K562 (cell line): Measurements from ENCODE around the gene FLT1. TPM values are rescaled to one million over a fixed set of nuclear protein-coding genes. Genes with fewer than 3 reads are reported as not detected.

Source experiments
- ATAC-seq: fragments of 200-7000 bp; cut with Tn5 transposase; 3 replicates; pipeline ENCODE4 v1.9.1; 2020; ENCODE audit warnings: moderate library complexity
- BruUV-seq: library from RNA; stranded (reverse); fragments of 400-500 nt; replicated peaks from 2 replicates; lab custom pipeline; 2021; lab: Mats Ljungman, UMichigan
- CTCF ChIA-PET: fragments of 300-600 bp; formaldehyde crosslinking; extraction: SDS; loops from one replicate; lab custom pipeline; 2021; ENCODE audit warnings: low intra/inter-chr PET ratio; lab: Yijun Ruan, JAX
- POLR2A ChIA-PET: fragments of 300-600, 350-650 bp; sonication (Branson Sonifier 250); formaldehyde crosslinking; extraction: SDS; loops from one replicate; lab custom pipeline; 2021; ENCODE audit warnings: antibody characterized with exemption, inconsistent platforms; lab: Yijun Ruan, JAX
- DNase-seq, 4 experiments: peaks; one replicate each; pipeline versions ENCODE4 v3.0.0 to v3.0.0-alpha.2; 2011 to 2018; ENCODE audit warnings: low spot score in 3 of 4, mixed read lengths in 3 of 4; ENCODE audit errors: extremely low read depth in 1 of 4
- FAIRE-seq: peaks from 2 replicates; lab custom pipeline; 2011; peaks lifted over from hg19 to GRCh38; lab: Jason Lieb, UNC
- H2AFZ ChIP-seq: 2 replicates; pipeline ENCODE4 v1.6.0; 2011; ENCODE audit warnings: low read depth, low read length, control low read depth, inconsistent platforms
- H3K27ac ChIP-seq: fragments of 200-600 bp; 3 replicates; pipeline ENCODE4 v1.8.0; 2011; ENCODE audit warnings: low read depth, mild to moderate bottlenecking, control low read depth, inconsistent platforms, low read length, moderate library complexity, mixed read lengths; ENCODE audit errors: extremely low read depth
- H3K27me3 ChIP-seq, 2 experiments: fragments of 300-600 bp in 1 of 2; 2 replicates in 1 of 2; 3 replicates in 1 of 2; pipeline versions ENCODE4 v1.6.0 to v1.8.0; 2011; ENCODE audit warnings: inconsistent platforms in 2 of 2, low read length in 2 of 2, mild to moderate bottlenecking in 1 of 2, mixed read lengths in 1 of 2, moderate library complexity in 1 of 2; ENCODE audit not compliant: control insufficient read depth in 2 of 2, insufficient read depth in 2 of 2
- H3K36me3 ChIP-seq: fragments of 300-600 bp; 3 replicates; pipeline ENCODE4 v1.8.0; 2011; ENCODE audit warnings: mild to moderate bottlenecking, low read length, inconsistent platforms; ENCODE audit not compliant: control insufficient read depth, insufficient read depth
- H3K4me1 ChIP-seq, 2 experiments: fragments of 200-600 bp in 1 of 2; replicated peaks in 1 of 2; 2 replicates in 1 of 2; 3 replicates in 1 of 2; pipeline versions ENCODE4 v1.5.1 to v1.8.0; 2011; ENCODE audit warnings: inconsistent platforms in 2 of 2, low read length in 2 of 2, mild to moderate bottlenecking in 1 of 2, mixed read lengths in 1 of 2, moderate library complexity in 1 of 2; ENCODE audit not compliant: control insufficient read depth in 2 of 2, insufficient read depth in 2 of 2
- H3K4me2 ChIP-seq: 2 replicates; pipeline ENCODE4 v1.6.1; 2011; ENCODE audit warnings: low read length, control low read depth, inconsistent platforms, mixed read lengths; ENCODE audit not compliant: insufficient read depth
- H3K4me3 ChIP-seq: fragments of 200-600 bp; sonication (generic), shearing (Covaris generic); 2 replicates; pipeline ENCODE4 v1.5.1; 2016; ENCODE audit warnings: control low read depth, inconsistent platforms
- H3K79me2 ChIP-seq: fragments of 200-600 bp; 3 replicates; pipeline ENCODE4 v1.8.0; 2011; ENCODE audit warnings: low read length, inconsistent platforms; ENCODE audit not compliant: control insufficient read depth, insufficient read depth
- H3K9ac ChIP-seq, 2 experiments: 2 replicates each; pipeline versions ENCODE4 v1.6.0 to v1.6.1; 2011; ENCODE audit warnings: low read depth in 2 of 2, low read length in 2 of 2, control low read depth in 1 of 2, inconsistent platforms in 1 of 2, mild to moderate bottlenecking in 1 of 2, mixed read lengths in 1 of 2; ENCODE audit not compliant: insufficient read depth in 1 of 2
- H3K9me1 ChIP-seq: one replicate; pipeline ENCODE4 v1.6.0; 2011; ENCODE audit warnings: inconsistent platforms, mild to moderate bottlenecking, low read length, moderate library complexity; ENCODE audit not compliant: control insufficient read depth, insufficient read depth
- H3K9me3 ChIP-seq: replicated peaks from 2 replicates; pipeline ENCODE4 v1.5.1; 2011; ENCODE audit warnings: low read depth, low read length, inconsistent platforms; ENCODE audit not compliant: control insufficient read depth, insufficient read depth
- H4K20me1 ChIP-seq: replicated peaks from 2 replicates; pipeline ENCODE4 v1.6.1; 2011; ENCODE audit warnings: low read length, inconsistent platforms, mixed read lengths; ENCODE audit not compliant: control insufficient read depth, insufficient read depth
- BMI1 ChIP-seq: fragments of 150-350 bp; IDR thresholded peaks from 2 replicates; pipeline ENCODE4 v1.6.1; 2014; ENCODE audit warnings: low read length
- C11orf30 ChIP-seq: fragments of 450-650 bp; IDR thresholded peaks from 2 replicates; pipeline ENCODE4 v1.6.1; 2016; ENCODE audit warnings: low read depth, mild to moderate bottlenecking
- CCAR2 ChIP-seq: fragments of 200-400 bp; formaldehyde crosslinking; IDR thresholded peaks from 2 replicates; pipeline ENCODE4 v1.6.1; 2017; ENCODE audit warnings: mild to moderate bottlenecking, low read depth, low read length
- ESRRB ChIP-seq: fragments of 250-450 bp; sonication (Bioruptor Pico); IDR thresholded peaks from 2 replicates; pipeline ENCODE4 v1.5.0; 2020; ENCODE audit warnings: mild to moderate bottlenecking, moderate library complexity, borderline replicate concordance
- GABPA ChIP-seq: fragments of 200-800 bp; sonication (Bioruptor generic); conservative IDR thresholded peaks from 2 replicates; pipeline ENCODE4 v1.6.1; 2016; ENCODE audit warnings: low read depth, missing genetic modification characterization, missing compliant biosample characterization
- KAT2B ChIP-seq: IDR thresholded peaks from one replicate; pipeline ENCODE4 v1.6.1; 2012; ENCODE audit warnings: low read depth, mild to moderate bottlenecking, control low read depth, inconsistent platforms, low read length, moderate library complexity
- SMARCE1 ChIP-seq: fragments of 450-650 bp; IDR thresholded peaks from 2 replicates; pipeline ENCODE4 v1.7.1; 2016; ENCODE audit warnings: mild to moderate bottlenecking
- TEAD4 ChIP-seq, 2 experiments: sonication (generic) in 1 of 2; formaldehyde crosslinking in 1 of 2; IDR thresholded peaks; 2 replicates each; pipeline versions ENCODE4 v1.6.1 to v1.8.0; 2012 to 2022; ENCODE audit warnings: borderline replicate concordance in 1 of 2, inconsistent platforms in 1 of 2, low read length in 1 of 2, mild to moderate bottlenecking in 1 of 2, missing genetic modification reagents in 1 of 2
- ZBTB7A ChIP-seq: IDR thresholded peaks from 2 replicates; pipeline ENCODE4 v1.6.1; 2011; ENCODE audit warnings: low read depth, mild to moderate bottlenecking, low read length, moderate library complexity, borderline replicate concordance; ENCODE audit not compliant: control insufficient read depth
- ZNF316 ChIP-seq: fragments of 450-650 bp; IDR thresholded peaks from 2 replicates; pipeline ENCODE4 v1.6.1; 2016
- WGBS: fragments of 100-300 bp; shearing (Covaris generic); methylation state at CpG from one replicate; pipeline ENCODE4 v1.1.6; 2016; ENCODE audit warnings: low coverage, mixed read lengths; ENCODE audit not compliant: insufficient coverage; ENCODE audit errors: missing lambda C conversion rate; 5-methylcytosine and 5-hydroxymethylcytosine counted together
- in situ Hi-C: fragments of 300-500 bp; cut with MboI; formaldehyde crosslinking; loops from 4 replicates; pipeline ENCODE4 v1.15.0; 2018; ENCODE audit warnings: inconsistent platforms, mixed read lengths
- intact Hi-C: fragments of 100-400 bp; cut with micrococcal nuclease; formaldehyde crosslinking; loops from 2 replicates; pipeline ENCODE4 v1.14.2; 2022
- polyA plus RNA-seq, 8 experiments: library from polyadenylated mRNA; depleted of rRNA in 4 of 8; stranded (reverse) in 5 of 8; unstranded in 3 of 8; fragments of >200 nt; fragmentation: Nextera tagmentation in 2 of 8; fragmentation: Illumina TruSeq in 1 of 8; extraction: Ambion mirVana in 2 of 8; extraction: Trizol in 1 of 8; gene quantifications; 2 replicates each; pipeline versions ENCODE4 v1.2.1 to v1.2.3, GENCODE V29; 2011 to 2014; ENCODE audit warnings: inconsistent platforms in 1 of 8, missing spikeins in 1 of 8
- total RNA-seq, 7 experiments: library from RNA; depleted of rRNA in 6 of 7; stranded (reverse); fragments of >200 nt in 6 of 7; fragmentation: Illumina TruSeq in 2 of 7; extraction: Trizol in 2 of 7; gene quantifications; 2 replicates each; pipeline versions ENCODE4 v1.2.1 to v1.2.3, GENCODE V29; 2011 to 2021; ENCODE audit warnings: low replicate concordance in 1 of 7
- TF ChIP-seq, protein P1 (sequence below): fragments of 450-650 bp; conservative IDR thresholded peaks from 2 replicates; pipeline ENCODE4 v1.6.1; 2016; ENCODE audit warnings: missing genetic modification characterization, low read depth, mild to moderate bottlenecking, missing compliant biosample characterization, moderate library complexity
- TF ChIP-seq, protein P2 (sequence below), 2 experiments: fragments of 450-650 bp; formaldehyde crosslinking in 1 of 2; IDR thresholded peaks; 2 replicates each; pipeline versions ENCODE4 v1.4.0 to v1.6.1; 2014 to 2020; ENCODE audit warnings: mild to moderate bottlenecking in 2 of 2, borderline replicate concordance in 1 of 2, low read depth in 1 of 2

Gene FLT1
- total and polyA plus RNA-seq, 9 of the 15 experiments (the other 6 are each of a cell fraction or from before 2014, with no cell fraction given) = 0.01 to 2.0 (median 0.22) TPM

DNA sequence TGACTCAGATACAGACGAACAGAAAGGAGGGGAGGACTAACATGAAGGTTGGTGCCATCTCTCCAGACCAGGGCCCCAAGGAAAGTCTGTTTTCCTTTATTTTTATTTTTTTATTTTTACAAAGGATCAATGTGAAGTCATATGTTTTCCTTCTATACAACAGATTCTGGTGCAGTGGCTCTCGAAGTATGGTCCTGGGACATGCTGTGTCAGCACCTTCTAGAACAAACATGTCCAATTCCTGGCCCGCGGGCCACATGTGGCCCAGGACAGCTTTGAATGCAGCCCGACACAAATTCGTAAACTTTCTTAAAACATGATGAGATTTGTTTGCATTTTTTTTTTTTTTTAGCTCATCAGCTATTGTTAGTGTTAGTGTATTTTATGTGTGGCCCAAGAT is 174.7 kb downstream of the FLT1 start:
- H3K4me1 ChIP-seq = peaks cover 0 to 4% of the 10 kb centered on the region in 2 experiments; a peak in 1 of 5 replicates
- H3K9ac ChIP-seq = no peak overlapping the region
- ATAC-seq (no peak), DNase-seq (no peak), FAIRE-seq (no peak)
- no peaks in the 10 kb centered on the region for H3K36me3 ChIP-seq
- ChIA-PET POLR2A (no interaction called here), CTCF (no interaction called here)
- BruUV-seq = no TSS peak
- H3K27ac ChIP-seq = no peak overlapping the region
- no peaks in the 10 kb centered on the region for H3K79me2 ChIP-seq
- H3K9me1 ChIP-seq = no peaks in the 10 kb centered on the region
- H3K4me3 ChIP-seq = no peak overlapping the region
- no peaks in the 10 kb centered on the region for H4K20me1 ChIP-seq
- no peak overlapping the region for H3K4me2 ChIP-seq
- 34% methylated on average over 6 of the region's 6 CpGs for WGBS
- no peaks in the 10 kb centered on the region for H3K9me3 ChIP-seq
- in situ Hi-C loops (loop anchor here (10.0 kb wide), 2 partner anchors 315 to 475 kb away; no protein-coding TSS in a partner anchor), intact Hi-C loops (loop anchor here (10.0 kb wide), 2 partner anchors 165 to 205 kb away; no protein-coding TSS in a partner anchor)
- no peaks in the 10 kb centered on the region for H3K27me3 ChIP-seq
- no peak overlapping the region for H2AFZ ChIP-seq
- no peak for TF ChIP-seq TEAD4 (IDR thresholded peaks at IDR 0.05; ENCODE audit: low read length)
- TF ChIP-seq TEAD4 (CRISPR knock-in tag; IDR thresholded peaks at IDR 0.05; ENCODE audit: borderline replicate concordance) = no peak
- TF ChIP-seq, protein P1, sequence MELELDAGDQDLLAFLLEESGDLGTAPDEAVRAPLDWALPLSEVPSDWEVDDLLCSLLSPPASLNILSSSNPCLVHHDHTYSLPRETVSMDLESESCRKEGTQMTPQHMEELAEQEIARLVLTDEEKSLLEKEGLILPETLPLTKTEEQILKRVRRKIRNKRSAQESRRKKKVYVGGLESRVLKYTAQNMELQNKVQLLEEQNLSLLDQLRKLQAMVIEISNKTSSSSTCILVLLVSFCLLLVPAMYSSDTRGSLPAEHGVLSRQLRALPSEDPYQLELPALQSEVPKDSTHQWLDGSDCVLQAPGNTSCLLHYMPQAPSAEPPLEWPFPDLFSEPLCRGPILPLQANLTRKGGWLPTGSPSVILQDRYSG (tag) = no peak
- TF ChIP-seq, protein P2, sequence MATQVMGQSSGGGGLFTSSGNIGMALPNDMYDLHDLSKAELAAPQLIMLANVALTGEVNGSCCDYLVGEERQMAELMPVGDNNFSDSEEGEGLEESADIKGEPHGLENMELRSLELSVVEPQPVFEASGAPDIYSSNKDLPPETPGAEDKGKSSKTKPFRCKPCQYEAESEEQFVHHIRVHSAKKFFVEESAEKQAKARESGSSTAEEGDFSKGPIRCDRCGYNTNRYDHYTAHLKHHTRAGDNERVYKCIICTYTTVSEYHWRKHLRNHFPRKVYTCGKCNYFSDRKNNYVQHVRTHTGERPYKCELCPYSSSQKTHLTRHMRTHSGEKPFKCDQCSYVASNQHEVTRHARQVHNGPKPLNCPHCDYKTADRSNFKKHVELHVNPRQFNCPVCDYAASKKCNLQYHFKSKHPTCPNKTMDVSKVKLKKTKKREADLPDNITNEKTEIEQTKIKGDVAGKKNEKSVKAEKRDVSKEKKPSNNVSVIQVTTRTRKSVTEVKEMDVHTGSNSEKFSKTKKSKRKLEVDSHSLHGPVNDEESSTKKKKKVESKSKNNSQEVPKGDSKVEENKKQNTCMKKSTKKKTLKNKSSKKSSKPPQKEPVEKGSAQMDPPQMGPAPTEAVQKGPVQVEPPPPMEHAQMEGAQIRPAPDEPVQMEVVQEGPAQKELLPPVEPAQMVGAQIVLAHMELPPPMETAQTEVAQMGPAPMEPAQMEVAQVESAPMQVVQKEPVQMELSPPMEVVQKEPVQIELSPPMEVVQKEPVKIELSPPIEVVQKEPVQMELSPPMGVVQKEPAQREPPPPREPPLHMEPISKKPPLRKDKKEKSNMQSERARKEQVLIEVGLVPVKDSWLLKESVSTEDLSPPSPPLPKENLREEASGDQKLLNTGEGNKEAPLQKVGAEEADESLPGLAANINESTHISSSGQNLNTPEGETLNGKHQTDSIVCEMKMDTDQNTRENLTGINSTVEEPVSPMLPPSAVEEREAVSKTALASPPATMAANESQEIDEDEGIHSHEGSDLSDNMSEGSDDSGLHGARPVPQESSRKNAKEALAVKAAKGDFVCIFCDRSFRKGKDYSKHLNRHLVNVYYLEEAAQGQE (IDR thresholded peaks at IDR 0.05; ENCODE audit: borderline replicate concordance) = no peak
- TF ChIP-seq, protein P2 (CRISPR knock-in tag; IDR thresholded peaks at IDR 0.05; ENCODE audit: low read depth) = no peak
- peak; percentile 61 for TF ChIP-seq ZNF316
- peak; percentile 62; the same call in 1 of the 2 replicates for TF ChIP-seq C11orf30
- TF ChIP-seq ESRRB (CRISPR knock-in tag) = no peak
- TF ChIP-seq SMARCE1 = no peak
- no peak for TF ChIP-seq KAT2B
- no peak for TF ChIP-seq BMI1
- no peak for TF ChIP-seq ZBTB7A
- TF ChIP-seq GABPA (tag) = no peak
- no peak for TF ChIP-seq CCAR2
